Head of caudate nucleus (tissue), 42 donors: ENCODE measurements around the gene MAPK10.
A peak's percentile ranks its signal among the peaks of the same experiment; 100 is the strongest.

Source experiments
- DNase-seq, 42 donors: peaks; one replicate each; pipeline versions ENCODE4 v3.0.0 to v3.0.0-alpha.2; 2020 to 2021; ENCODE audit warnings: mixed read lengths in 7 of 42
- intact Hi-C: fragments of 100-400 bp; cut with DNase I; formaldehyde crosslinking; loops from one replicate; pipeline ENCODE4 v1.15.0; 2022

MAPK10 gene

DNA sequence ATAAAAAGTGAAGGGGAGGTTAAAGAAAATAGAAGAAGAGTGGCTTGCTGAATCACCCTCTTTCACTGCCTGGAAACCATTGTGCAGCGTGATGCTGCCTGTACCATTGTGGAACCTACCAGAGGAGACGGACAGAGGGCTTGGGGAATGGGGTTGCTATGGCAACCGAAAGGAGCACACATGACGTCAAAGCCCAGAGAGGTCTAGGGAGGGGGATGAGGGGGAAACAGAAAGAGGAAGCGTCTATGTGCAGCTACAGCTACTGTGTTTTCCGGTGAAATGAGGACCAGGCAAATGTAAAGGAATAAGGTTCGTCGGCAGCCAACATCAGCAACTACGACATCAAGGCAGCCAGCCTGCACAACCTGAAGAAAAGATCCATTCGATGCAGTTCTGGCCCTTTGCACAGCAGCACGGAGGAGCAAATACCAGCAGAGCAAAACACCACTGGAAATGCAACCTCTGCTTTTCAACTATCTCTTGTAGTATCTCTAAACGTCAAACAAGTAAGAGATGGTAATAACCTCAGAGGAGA is at the start of gene MAPK10:
MAPK10 (minus strand) TSS at position 110 of the 535 bp plus-strand sequence.
- intact Hi-C loops: loop anchor here (10.0 kb wide), 1 partner anchor 135 kb away; no protein-coding TSS in a partner anchor

DNA sequence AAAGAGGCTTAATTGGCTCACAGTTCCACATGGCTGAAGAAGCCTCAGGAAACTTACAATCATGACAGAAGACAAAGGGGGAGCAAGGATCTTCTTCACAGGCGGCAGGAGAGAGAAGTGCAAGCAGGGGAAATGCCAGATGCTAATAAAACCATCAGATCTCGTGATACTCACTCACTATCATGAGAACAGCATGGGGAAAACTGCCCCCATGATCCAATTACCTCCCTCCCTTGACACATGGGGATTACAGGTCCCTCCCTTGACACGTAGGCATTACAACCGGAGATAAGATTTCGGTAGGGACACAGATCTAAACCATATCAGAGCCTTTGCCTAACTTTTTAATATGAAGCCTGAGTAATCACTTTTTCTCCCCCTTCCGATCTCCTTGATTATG is 43.7 kb upstream of the MAPK10 start:
- intact Hi-C loops: no loop called here
- no peak for DNase-seq

More for the DNA sequence above, at the start of gene MAPK10:
- DNase-seq: peak; percentile 79 to 98 (median 91)

DNA sequence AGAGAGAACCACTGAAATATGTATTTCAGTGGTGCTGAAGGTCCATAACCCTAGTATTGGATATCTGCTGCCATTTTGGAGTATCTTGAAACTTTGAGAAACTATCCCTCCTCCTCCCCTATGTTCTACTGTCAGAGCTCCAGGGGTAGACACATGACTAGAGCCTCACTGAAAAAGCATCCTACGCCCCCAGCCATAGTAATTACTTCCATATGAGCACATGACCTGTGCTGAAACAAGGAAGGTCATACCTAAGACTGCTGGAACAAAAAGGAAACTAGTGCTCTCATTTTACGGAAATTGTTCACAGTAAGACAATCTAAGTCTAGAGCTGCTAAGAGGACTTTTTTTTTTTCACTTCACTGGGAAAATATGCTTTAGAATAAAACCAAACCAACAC is 42.0 kb upstream of the MAPK10 start:
- DNase-seq: no peak
- intact Hi-C loops: no loop called here

DNA sequence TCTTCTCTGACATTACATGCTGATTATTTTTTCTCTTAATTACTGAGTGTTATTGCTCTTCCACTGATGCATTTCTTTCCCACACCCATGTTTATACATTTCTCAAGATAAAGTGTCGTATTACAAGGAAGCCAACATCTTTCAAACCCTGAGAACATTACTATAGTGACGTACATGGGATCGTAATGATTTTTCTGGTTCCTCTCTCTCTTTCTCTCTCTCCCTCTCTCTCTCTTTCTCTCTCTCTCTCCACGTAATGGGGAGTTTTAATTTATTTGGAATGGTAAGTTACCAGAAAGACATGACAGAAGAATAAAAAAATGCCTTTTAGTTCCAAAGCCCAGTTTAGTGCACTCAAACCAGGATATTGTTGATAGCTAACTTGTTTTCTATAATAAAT is 40.4 kb upstream of the MAPK10 start:
- intact Hi-C loops: no loop called here
- DNase-seq: no peak

DNA sequence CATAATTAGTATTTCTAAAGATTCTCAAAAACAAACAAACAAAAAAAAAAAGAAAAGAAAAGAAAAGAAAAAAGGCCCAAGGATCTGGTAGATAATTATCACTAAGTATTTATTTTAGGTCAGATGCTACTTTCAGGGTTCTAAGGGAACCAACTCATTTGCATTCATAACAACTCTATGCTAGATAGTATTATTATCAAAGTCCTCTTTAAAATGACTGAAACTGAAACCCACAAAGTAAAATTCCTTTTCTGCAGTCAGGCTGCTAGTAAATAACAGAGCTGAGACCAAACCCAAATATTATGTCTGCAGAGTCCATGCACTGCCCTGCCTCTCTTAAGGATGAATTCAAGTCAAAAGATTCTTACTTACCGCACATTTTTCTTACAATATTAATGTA is 38.3 kb upstream of the MAPK10 start:
- intact Hi-C loops: no loop called here
- no peak for DNase-seq

DNA sequence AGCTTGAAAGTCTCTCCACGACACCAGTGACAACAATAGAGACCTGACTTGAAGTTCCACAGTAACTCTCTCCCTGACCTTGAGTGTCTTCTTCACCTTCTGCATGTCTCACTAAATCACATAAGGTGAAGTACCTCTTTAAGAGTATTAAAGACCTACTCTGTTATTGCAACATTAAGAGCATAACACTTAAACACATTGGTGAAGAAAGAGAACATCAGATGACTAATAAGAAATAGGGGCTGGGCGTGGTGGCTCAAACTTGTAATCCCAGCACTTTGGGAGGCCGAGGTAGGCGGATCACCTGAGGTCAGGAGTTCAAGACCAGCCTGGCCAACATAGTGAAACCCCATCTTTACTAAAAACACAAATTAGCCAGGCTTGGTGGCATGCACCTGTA is 33.9 kb upstream of the MAPK10 start:
- intact Hi-C loops: no loop called here
- no peak for DNase-seq

DNA sequence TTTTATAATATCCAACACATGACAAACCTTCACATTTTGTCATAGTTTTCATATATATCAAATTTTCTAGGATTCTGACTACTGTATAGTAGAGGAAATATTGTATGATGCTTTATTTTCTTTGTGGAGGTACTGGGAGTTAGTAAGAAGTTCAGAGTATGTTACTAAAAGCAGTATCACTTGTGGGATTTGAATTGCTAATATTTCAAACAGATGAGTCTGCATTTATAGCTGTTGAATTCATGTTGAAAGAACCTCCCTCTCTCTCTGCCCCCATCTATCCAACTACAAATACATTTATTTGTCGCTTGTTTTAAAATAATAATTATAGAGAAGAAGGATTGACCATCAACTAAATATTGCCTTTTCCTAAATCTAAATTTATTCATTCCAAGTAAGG is 29.8 kb upstream of the MAPK10 start:
- DNase-seq: no peak

DNA sequence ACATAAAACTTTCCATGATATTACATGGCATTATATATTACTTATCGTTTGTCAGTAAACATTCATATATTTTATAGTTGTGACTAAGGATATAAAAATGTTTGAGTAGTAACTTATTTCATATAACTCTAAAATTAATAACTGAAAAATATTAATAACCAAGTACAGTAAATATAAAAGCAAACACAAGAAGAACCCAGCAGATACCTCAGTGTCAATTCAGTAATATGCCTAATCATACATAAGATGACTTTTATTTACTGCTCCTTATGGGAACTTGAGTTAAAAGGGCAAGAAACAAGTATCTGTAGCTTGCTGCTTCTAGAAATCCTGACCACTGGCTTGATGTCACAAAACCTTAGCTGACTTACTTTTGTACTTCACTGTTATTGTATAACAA is 28.4 kb upstream of the MAPK10 start:
- intact Hi-C loops: no loop called here
- no peak for DNase-seq

More for the DNA sequence above, 29.8 kb upstream of the MAPK10 start:
- intact Hi-C loops: no loop called here

DNA sequence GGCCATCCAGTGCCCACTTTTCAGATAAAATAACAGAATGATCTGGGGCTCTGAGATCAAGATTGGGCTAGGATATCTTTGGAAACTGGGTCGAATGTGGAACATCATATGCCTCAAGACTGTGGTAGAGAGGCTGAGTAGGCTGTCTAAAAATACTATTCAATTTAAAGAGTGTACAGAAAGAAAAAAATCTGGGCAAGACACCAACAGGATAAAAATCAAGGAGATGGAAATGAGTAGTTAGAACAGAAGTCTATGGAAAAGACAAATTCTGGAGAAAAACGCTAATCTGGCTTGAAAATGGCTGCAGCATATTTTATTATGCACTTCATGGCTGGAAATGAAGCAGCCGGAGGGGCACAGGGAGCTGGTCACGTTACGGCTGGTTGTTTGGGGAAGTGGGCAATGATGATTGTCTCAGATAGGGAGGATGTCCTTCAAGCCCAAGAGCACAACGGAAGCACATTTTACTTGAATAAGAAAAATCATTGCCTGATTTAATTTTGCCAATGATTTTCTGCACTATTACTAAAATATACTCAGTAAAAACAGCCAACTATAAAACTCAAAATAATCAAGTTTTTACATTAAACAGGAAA is 27.1 kb upstream of the MAPK10 start:
- DNase-seq: peak in 4 of 42 donors; percentile 2 to 22 (median 12)
- intact Hi-C loops: no loop called here

DNA sequence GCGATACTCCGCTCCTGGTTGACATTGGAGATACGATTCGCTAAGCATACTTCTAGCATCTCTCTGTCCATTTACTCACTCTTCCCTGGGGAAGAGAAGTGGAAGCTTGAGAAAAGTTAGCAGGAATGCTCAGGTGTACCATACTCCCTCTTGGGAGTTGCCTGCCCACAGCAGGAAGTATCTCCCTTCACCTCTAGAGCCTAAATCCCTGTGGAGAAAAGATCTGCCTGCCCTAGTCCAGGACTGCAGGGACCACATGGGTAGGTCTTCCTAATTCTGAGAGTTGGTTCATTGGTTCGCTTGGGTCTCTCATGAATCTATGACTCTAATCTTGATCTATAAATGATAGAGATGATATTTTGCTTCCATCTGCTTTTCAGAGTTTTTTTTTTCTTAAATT is 26.3 kb upstream of the MAPK10 start:
- no peak for DNase-seq
- intact Hi-C loops: no loop called here

DNA sequence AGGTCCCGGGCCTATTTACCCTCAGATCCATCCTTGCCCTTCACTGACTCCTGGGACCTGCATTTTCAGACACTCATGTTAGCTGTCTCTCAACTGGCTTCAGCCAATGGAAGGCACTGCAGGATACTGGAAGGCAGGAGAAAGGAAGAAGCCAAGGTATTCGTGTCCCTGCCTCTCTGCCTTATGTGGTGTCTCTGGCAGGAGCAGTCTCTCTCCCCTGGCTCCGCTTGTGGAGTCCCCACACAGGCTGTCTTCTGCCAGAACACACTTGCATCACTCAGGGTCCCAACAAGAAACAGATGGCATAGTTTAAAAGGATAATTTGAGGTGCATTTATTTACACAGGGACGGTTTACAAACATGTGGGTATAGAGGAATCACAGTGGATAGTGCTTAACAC is 21.6 kb upstream of the MAPK10 start:
- intact Hi-C loops: no loop called here
- no peak for DNase-seq

DNA sequence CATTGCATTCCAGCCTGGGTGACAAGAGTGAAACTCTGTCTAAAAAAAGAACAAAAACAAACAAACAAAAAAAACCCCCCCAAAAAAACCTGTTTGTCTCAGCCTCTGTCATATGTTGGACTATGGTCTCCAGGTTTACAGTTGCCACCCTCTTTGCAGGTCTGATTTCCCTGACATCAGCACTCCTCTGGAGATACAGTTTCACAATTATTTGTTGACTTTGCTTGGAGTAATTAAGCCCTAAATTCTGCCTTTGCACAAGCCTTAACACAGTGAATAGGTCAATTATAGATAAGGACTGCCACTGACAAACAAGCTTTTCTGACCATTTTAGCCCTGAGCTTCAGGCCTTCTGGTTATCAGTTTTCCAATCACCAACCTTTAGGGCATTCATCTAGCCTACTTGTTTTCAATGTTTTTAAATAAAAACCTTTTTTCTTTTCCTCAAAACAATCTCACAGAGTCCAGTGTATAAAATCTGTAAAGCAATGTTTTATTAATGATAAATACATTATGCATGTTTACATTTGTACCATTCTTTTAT is 20.4 kb upstream of the MAPK10 start:
- no peak for DNase-seq
- intact Hi-C loops: no loop called here

DNA sequence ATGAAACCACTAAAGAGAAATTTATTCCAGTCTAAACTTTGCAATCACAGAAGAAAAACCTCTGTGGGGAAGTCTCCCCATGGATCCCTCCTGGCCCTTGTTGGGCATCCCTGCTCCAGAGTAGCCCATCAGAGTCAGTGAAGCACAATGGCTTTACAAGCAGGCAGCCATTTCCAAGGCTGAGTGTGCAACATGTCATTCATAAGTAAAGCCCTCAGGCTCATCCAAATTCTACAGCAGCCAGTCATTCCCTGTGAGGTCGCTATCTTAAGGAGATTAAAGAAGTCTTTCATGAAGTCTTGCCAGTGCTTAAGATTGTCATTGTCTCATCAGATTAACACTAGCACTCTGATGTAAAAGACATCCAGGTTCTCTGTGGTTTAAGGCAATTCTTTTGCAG is 17.0 kb upstream of the MAPK10 start:
- no peak for DNase-seq
- intact Hi-C loops: no loop called here

DNA sequence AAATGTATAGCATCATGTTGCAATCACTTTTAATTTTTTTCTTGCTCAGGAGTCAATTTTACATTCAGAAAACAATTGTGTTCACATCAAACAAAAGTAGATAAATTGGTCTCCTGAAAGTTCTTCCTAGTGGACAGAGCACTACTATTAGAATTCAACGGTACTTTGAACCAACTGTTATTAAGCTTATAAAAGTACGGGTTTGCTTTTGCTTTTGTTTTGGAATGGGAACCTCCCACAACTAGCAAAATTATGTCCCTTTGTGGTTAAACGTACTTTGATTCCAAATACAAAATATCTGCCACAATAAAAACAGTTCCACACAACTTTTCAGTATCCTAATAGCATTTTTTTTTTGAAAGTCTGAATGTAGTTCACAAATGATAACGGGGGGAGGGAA is 8.6 kb upstream of the MAPK10 start:
- intact Hi-C loops: loop anchor here (10.0 kb wide), 1 partner anchor 126 kb away; no protein-coding TSS in a partner anchor
- DNase-seq: no peak

DNA sequence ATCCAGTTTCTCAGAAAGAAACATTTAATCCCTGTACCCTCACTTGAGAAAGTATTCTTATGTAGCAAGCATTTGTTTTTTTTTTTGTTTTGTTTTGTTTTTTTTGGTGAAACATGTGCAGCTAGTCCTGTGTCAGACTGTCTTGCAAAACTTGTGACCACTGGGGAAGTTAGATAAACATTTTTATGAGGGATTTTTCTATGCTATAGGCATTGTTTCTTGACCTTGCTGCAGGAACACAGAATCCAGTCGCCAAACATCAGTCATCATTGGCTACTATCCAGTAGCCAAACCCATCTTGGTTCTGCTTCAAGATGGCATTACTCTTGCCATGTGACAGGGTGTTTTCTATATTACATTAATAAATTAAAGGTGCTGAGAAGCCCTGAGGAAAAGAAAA is 7.7 kb upstream of the MAPK10 start:
- intact Hi-C loops: loop anchor here (10.0 kb wide), 1 partner anchor 127 kb away; no protein-coding TSS in a partner anchor
- DNase-seq: no peak

DNA sequence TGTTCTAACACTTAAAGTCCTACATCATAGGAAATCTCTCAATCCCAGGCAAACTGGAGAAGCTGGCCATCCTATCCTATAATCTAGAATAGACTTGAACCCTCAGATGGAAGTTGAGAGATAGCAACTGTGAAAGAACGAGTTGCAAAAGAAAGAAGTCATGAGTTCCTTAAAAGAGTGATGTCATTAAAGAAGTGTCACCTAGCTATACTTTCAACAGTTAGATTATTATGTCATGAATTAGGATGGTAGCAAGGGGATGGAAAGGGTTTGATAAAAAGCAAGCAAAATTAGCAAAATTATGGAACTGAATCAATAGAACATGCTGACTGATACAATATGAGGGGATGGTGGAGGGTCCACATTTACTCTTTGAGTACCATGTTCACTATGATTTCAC is 7.1 kb upstream of the MAPK10 start:
- no peak for DNase-seq
- intact Hi-C loops: loop anchor here (10.0 kb wide), 1 partner anchor 128 kb away; no protein-coding TSS in a partner anchor

DNA sequence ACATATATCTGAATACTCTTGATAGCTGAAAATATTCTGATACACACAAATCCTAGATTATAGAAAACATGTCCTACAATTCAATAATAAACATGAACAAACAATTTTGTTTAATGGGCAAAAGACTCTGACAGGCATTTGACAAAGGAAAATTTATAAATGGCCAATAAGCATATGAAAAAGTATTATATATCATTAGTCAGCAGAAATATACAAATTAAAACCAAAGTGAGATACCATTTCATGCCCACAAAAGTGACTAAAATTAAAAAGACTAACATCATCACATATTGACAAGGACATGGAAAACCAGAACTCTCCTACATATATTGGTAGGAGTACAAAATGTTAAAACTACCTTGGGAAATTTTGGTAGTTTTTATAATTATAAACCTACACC is 2.7 kb upstream of the MAPK10 start:
- DNase-seq: no peak
- intact Hi-C loops: loop anchor here (10.0 kb wide), 1 partner anchor 132 kb away; no protein-coding TSS in a partner anchor

DNA sequence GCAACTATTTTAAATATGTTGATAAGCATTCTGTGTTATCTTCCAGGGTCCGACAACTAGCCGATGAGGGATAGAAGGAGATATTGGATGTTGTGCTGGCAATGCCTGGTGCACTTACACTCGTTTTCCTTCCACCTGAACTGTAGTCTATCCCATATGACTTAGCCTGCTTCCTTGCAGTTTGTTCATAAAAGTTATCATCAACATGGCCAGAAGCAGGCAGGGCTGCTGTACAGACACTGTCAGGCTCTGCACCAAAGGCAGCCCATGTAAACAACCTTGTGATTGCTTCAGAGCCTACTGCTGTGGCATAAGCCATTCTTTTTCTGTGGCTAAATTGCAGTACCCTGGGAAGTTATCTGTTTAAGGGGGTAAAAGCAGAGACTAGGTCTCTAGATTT is 1.6 kb downstream of the MAPK10 start:
- peak in 38 of 42 donors; percentile 7 to 74 (median 41) for DNase-seq
- intact Hi-C loops: no loop called here

DNA sequence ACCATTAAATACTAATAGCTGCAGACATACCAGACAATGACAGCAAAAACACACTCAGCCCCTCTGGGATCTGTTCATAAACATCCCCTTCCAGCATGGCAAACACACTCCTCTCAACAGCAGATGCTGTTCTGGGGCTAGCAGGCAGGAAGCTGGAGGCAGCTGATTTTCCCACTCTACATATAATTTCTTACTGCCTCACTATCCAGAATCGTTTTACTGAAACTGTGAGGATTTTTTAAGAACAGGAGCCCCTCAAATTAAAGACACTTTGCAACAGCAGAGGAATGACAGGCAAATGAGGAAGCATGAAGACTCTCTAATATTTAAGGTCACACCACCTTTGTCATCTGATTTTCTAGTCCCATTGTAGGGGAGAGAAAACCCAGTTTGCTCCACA is 2.2 kb downstream of the MAPK10 start:
- intact Hi-C loops: no loop called here

DNA sequence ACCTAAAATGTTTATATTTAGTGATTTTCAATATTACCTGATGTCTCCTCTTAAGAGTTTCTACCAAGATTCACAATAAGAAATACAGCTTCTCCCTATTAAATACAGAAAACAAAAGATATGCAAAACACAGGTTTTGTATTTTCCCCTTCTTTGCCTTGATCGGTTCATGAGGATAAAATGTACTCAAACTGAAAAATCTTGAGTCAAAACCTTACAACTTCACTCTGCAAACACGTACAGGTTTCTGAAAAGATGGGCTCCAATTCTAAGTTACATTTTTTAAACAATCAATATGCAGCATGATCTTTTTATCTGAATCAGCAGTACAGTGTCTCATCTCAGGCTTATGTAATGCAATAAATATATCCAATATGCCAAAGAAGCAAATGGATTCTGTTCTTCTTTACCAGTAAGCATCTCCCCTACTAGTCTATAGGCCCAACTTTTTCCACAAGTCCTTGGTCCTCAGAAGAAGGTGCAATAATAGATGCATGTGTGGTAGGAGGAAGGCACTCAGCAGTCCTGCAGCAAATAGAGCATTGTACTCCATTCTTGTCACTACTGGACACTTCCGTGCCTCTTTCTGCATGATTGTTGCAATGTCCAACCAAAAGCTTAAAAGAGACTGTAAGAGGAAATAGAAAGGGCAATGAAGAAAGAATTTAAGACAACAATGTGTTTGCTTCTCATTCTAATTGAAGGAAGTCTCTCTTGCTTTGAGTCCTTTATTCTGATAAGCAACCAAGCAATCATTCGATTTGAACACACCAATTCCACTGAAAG is 3.2 kb downstream of the MAPK10 start:
- peak in 5 of 42 donors; percentile 5 to 48 (median 18) for DNase-seq
- intact Hi-C loops: no loop called here

More for the DNA sequence above, 2.2 kb downstream of the MAPK10 start:
- peak in 29 of 42 donors; percentile 17 to 68 (median 44) for DNase-seq
